Esophagus muscularis mucosa (tissue), 4 donors: ENCODE results near the gene PARP6.

Experiments
- CTCF ChIP-seq, 3 experiments: fragments of 200-600 bp in 2 of 3; fragments of 450-650 bp in 1 of 3; sonication (generic) in 2 of 3; IDR thresholded peaks; one replicate each; pipeline ENCODE4 v1.5.1; 2017 to 2019; ENCODE audit warnings: antibody characterized with exemption in 3 of 3, mild to moderate bottlenecking in 2 of 3, moderate library complexity in 1 of 3
- EP300 ChIP-seq: sonication (generic); formaldehyde crosslinking; IDR thresholded peaks from one replicate; pipeline ENCODE4 v1.6.1; 2017; ENCODE audit warnings: antibody characterized with exemption
- POLR2A ChIP-seq: fragments of 450-650 bp; IDR thresholded peaks from one replicate; pipeline ENCODE4 v1.6.1; 2017; ENCODE audit warnings: antibody characterized with exemption, moderate library complexity, mild to moderate bottlenecking, low read depth
- POLR2AphosphoS5 ChIP-seq, 2 donors: sonication (generic); formaldehyde crosslinking; IDR thresholded peaks; one replicate each; pipeline ENCODE4 v1.6.1; 2017; ENCODE audit warnings: antibody characterized with exemption in 2 of 2

- TF ChIP-seq CTCF (IDR thresholded peaks at IDR 0.05) (no peak), POLR2A (no peak), POLR2AphosphoS5 (IDR thresholded peaks at IDR 0.05) (peak; percentile 43 to 59), EP300 (no peak)
These were observed 35.1 kb downstream of the PARP6 start for GRCh38 chr15:72237029-72237852.
